Erythroblast (primary cell): ENCODE measurements around the gene ATP2A3.

ENCODE experiments used
- DNase-seq, 2 experiments: peaks; one replicate each; lab custom pipeline; 2025; lab: John Stamatoyannopoulos, UW
- GATA1 ChIP-seq: IDR thresholded peaks from 2 replicates; pipeline ENCODE4 v1.6.1; 2011; ENCODE audit warnings: low read depth, mild to moderate bottlenecking, control low read depth, low read length, moderate library complexity
- POLR2A ChIP-seq: IDR thresholded peaks from 2 replicates; pipeline ENCODE4 v1.6.1; 2011; ENCODE audit warnings: mild to moderate bottlenecking, low read length

Gene ATP2A3

GRCh38 chr17:3964203-3965117 lies at the start of gene ATP2A3:
TSS of gene ATP2A3 (minus strand) at chr17:3964437. CDS start at chr17:3964291, 146 bp downstream.
- TF ChIP-seq GATA1 (no peak), POLR2A (no peak)
- no peak for DNase-seq

- no peak for TF ChIP-seq POLR2A
- no peak for TF ChIP-seq GATA1
- DNase-seq: no peak
Measured at GRCh38 chr17:4010754-4011153, 46.5 kb upstream of the ATP2A3 start.

GRCh38 chr17:4009186-4009785 lies 45.0 kb upstream of the ATP2A3 start:
- TF ChIP-seq POLR2A (no peak), GATA1 (no peak)
- no peak for DNase-seq

GRCh38 chr17:4008441-4009185 lies 44.4 kb upstream of the ATP2A3 start:
- DNase-seq: no peak
- TF ChIP-seq GATA1 (no peak), POLR2A (no peak)

GRCh38 chr17:4008082-4008435 lies 43.8 kb upstream of the ATP2A3 start:
- DNase-seq: no peak

GRCh38 chr17:4007346-4008081 lies 43.3 kb upstream of the ATP2A3 start:
- TF ChIP-seq GATA1: no peak
- no peak for TF ChIP-seq POLR2A
- DNase-seq: peak; percentile 23 to 37

More at GRCh38 chr17:4008082-4008435, 43.8 kb upstream of the ATP2A3 start:
- TF ChIP-seq POLR2A (no peak), GATA1 (no peak)

GRCh38 chr17:4006745-4007211 lies 42.5 kb upstream of the ATP2A3 start:
- TF ChIP-seq POLR2A: no peak
- TF ChIP-seq GATA1: no peak
- peak; percentile 72 to 84 for DNase-seq

GRCh38 chr17:4006165-4006589 lies 41.9 kb upstream of the ATP2A3 start:
- DNase-seq: no peak
- TF ChIP-seq POLR2A (no peak), GATA1 (no peak)

- no peak for DNase-seq
- TF ChIP-seq POLR2A (no peak), GATA1 (no peak)
Measured at GRCh38 chr17:4005296-4006164, 41.3 kb upstream of the ATP2A3 start.

- DNase-seq: peak; percentile 50 to 71
- TF ChIP-seq POLR2A (no peak), GATA1 (no peak)
Measured at GRCh38 chr17:4004517-4005295, 40.5 kb upstream of the ATP2A3 start.
